GM18498 (cell line): Measurements from ENCODE around the gene PCDH9.
A peak's percentile ranks its signal among the peaks of the same experiment; 100 is the strongest.

Experiments
- ATAC-seq: cut with Tn5 transposase; IDR thresholded peaks from one replicate; pipeline ENCODE4 v1.9.1; 2021; ENCODE audit warnings: mild to moderate bottlenecking, moderate library complexity; ENCODE audit not compliant: unreplicated experiment

PCDH9 gene

DNA sequence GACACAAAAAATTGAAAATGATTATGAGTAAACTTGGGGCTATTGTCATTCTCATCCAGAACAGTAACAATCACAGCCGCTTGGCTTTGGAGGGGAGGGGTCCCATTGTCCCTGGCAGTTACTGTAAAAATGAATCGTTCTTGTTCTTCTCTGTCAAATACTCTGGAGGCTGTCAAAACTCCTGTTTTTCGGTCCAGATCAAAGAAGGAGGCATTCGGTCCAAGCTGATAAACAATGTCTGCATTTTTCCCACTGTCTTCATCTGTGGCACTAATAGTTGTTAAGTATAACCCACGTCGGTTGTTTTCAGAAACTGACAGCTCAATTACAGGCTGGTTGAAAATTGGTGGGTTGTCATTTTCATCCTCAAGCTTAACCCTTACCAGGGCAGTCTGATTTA is 3.4 kb downstream of the PCDH9 start:
- ATAC-seq: no peak

GRCh38 chr13:67225252-67226159 is 4.6 kb downstream of the PCDH9 start:
- no peak for ATAC-seq

GRCh38 chr13:67224148-67224846 is 5.8 kb downstream of the PCDH9 start:
- peak; percentile 78 for ATAC-seq

- no peak for ATAC-seq
Observed at GRCh38 chr13:67223742-67224141, 6.4 kb downstream of the PCDH9 start.

GRCh38 chr13:67223024-67223423 is 7.1 kb downstream of the PCDH9 start:
- no peak for ATAC-seq

GRCh38 chr13:67221630-67222226 is 8.4 kb downstream of the PCDH9 start:
- peak; percentile 70 for ATAC-seq

DNA sequence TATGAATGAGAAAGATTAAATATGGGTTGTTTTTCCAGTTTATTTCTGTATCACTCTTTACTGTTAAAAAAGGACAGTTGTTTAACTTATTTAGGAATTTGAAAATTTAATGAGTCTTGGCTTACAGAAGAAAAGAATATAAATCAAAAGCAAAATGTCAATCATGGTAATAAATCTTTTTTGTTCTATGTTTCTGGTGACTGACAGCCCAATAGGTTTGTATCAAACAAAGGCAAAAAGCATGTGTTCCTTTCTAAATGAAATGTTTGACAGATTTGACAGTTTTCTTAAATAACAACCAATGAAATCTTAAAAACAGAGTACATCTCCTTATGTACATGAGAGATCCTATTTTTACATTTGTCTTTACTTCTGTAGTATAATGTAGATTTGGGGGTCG is 11.0 kb downstream of the PCDH9 start:
- ATAC-seq: no peak

DNA sequence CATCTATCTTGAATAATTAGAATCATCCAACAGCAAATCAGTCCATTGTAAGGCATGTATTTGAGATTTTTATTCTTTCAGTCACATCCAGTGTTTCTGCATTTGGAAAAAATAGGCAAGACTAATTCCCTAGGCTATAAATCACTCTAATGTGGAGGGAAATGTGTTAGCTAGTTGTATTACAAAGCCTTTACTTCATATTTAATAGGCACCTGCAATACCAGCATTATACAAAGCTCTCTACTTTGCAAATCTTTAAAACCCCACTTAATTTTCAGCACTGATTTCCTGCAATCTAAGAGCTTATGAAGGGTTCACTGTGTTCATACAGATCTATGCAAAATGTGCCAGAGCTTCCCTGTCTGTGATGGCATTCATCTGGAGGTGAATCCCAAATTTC is 12.3 kb downstream of the PCDH9 start:
- ATAC-seq: no peak

DNA sequence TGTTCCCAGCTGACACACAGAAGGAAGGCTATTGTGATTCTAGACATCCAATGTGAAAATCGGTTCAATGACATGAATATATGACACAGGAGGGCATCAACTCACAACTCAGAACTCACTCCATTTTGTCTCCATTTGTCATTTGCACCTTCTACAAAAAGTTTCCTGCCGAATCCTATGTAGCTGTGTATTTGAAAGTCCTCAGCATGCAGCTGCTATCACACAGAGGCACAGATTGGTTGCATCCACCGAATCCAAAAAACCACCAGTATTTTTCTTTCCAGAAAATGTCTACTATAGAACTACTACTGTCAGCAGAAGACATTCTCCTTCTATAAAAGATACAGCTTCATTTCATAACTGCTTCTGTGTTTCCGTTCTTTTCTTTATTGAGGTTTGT is 13.3 kb downstream of the PCDH9 start:
- ATAC-seq: no peak

GRCh38 chr13:67210208-67210607 is 19.9 kb downstream of the PCDH9 start:
- no peak for ATAC-seq

DNA sequence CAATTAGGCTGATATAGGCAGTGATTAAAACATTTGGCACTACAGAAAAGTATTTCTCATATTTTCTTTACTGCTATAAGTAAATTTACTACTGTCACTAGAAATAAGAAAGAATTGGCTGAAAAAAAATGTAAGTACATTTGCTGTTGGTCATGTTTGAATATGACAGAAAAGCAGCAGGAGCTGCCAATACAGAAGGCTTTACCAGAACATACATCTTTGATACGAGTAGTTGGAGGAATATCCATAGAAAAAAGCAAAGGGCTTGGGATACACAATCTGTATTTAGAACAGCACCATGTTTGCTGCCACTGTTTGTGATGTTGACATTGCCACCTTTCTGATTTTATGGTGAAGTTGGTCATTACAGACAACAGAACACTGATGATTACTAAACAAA is 21.6 kb downstream of the PCDH9 start:
- ATAC-seq: no peak

- no peak for ATAC-seq
Observed at GRCh38 chr13:67204764-67205163, 25.4 kb downstream of the PCDH9 start.

DNA sequence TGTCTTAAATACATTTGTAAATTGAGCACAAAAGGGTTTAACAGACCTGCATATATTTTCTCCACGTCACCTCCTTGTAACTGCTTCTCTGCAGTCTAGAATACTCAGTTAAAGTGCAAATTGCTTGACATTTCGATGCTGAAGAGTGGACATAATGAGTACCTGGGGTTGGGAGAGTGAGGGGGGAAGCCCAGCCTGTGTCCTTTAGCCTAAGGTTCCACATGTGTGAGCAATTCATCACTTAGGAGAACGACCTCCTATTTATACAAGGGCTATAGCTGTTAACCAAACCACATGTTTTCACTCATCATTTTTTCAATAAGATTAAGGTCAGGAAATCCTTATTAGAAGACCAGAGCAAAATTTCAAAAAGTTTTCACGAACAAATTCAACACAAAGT is 29.5 kb downstream of the PCDH9 start:
- no peak for ATAC-seq

DNA sequence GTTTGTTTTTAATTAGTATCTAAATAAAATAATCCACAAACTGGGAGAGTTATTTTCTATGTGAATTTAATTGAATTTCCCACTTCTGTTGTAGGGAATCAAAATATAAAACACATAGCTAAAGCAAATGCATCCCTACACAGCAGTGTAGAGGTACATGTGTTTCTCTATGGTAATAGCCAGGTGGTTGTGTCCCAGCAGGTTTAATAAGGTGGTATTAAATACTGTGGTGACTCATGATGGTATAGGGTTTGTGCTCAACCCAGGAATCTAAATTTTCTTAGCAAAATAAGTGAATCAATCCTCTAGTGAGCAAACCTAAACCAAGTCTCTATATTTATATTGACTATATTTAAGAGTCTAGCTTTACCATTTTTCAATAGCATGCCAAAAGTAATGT is 30.0 kb downstream of the PCDH9 start:
- ATAC-seq: no peak

DNA sequence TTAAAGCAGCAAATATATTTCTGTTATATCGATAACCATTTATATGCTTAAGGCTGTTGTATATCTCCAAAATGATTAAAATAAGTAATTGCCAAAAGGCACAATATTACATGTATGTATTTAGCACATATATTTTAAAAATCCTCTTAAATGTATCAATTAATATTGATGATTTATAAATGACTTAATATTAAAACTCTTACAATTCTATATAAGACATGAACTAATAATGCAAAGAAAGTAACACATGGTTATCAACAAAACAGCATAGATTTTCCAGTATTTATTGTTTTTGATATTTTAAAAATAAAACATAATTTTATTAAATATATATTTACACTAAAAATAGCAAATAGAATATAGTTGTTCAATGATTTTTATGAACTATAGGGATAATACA is 32.4 kb downstream of the PCDH9 start:
- ATAC-seq: no peak

- ATAC-seq: no peak
Observed at GRCh38 chr13:67193979-67194378, 36.2 kb downstream of the PCDH9 start.

GRCh38 chr13:67192751-67193150 is 37.4 kb downstream of the PCDH9 start:
- no peak for ATAC-seq

- ATAC-seq: no peak
Observed at GRCh38 chr13:67186995-67187569, 43.1 kb downstream of the PCDH9 start.

GRCh38 chr13:67184247-67184646 is 45.9 kb downstream of the PCDH9 start:
- no peak for ATAC-seq

- ATAC-seq: no peak
Observed at GRCh38 chr13:67183151-67183550, 47.0 kb downstream of the PCDH9 start.

- no peak for ATAC-seq
Observed at GRCh38 chr13:67175836-67176459, 54.2 kb downstream of the PCDH9 start.
